SK-N-SH treated with all-trans-retinoic acid at 6 μM for 48 hours (cell line): ENCODE measurements around the gene MMEL1.

Source experiments
- ATAC-seq: fragments of 200-7000 bp; cut with Tn5 transposase; 3 replicates; pipeline ENCODE4 v1.9.1; 2020; ENCODE audit warnings: mild to moderate bottlenecking, moderate library complexity
- BACH2 ChIP-seq: fragments of 250-450 bp; sonication (Bioruptor Pico); IDR thresholded peaks from 2 replicates; pipeline ENCODE4 v1.9.0; 2021; ENCODE audit warnings: mild to moderate bottlenecking, borderline replicate concordance
- CREB5 ChIP-seq: fragments of 250-450 bp; sonication (Bioruptor Pico); IDR thresholded peaks from 2 replicates; pipeline ENCODE4 v1.5.1; 2020; ENCODE audit warnings: low read depth, mild to moderate bottlenecking, moderate library complexity
- CSDC2 ChIP-seq: fragments of 250-450 bp; sonication (Bioruptor Pico); IDR thresholded peaks from 2 replicates; pipeline ENCODE4 v1.5.0; 2020; ENCODE audit warnings: mild to moderate bottlenecking, moderate library complexity
- GLIS3 ChIP-seq: fragments of 250-450 bp; sonication (Bioruptor Pico); IDR thresholded peaks from 2 replicates; pipeline ENCODE4 v1.5.0; 2020; ENCODE audit warnings: mild to moderate bottlenecking, moderate library complexity
- ISL1 ChIP-seq: fragments of 250-450 bp; sonication (Bioruptor Pico); IDR thresholded peaks from 2 replicates; pipeline ENCODE4 v2.1.2; 2022; ENCODE audit warnings: mild to moderate bottlenecking, moderate library complexity
- PATZ1 ChIP-seq: fragments of 250-450 bp; sonication (Bioruptor Pico); IDR thresholded peaks from 2 replicates; pipeline ENCODE4 v1.8.0; 2020; ENCODE audit warnings: mild to moderate bottlenecking, moderate library complexity, borderline replicate concordance
- POU6F1 ChIP-seq: fragments of 250-450 bp; sonication (Bioruptor Pico); IDR thresholded peaks from 2 replicates; pipeline ENCODE4 v1.8.0; 2021; ENCODE audit warnings: low read depth, mild to moderate bottlenecking, moderate library complexity, borderline replicate concordance
- PPARA ChIP-seq: fragments of 250-450 bp; sonication (Bioruptor Pico); IDR thresholded peaks from 2 replicates; pipeline ENCODE4 v1.5.0; 2020; ENCODE audit warnings: mild to moderate bottlenecking, borderline replicate concordance
- RARB ChIP-seq: fragments of 250-450 bp; sonication (Bioruptor Pico); IDR thresholded peaks from 2 replicates; pipeline ENCODE4 v1.8.0; 2021; ENCODE audit warnings: mild to moderate bottlenecking, moderate library complexity
- SNAI2 ChIP-seq: fragments of 250-450 bp; sonication (Bioruptor Pico); IDR thresholded peaks from 2 replicates; pipeline ENCODE4 v1.5.0; 2020; ENCODE audit warnings: mild to moderate bottlenecking, moderate library complexity
- TCF4 ChIP-seq: fragments of 250-450 bp; sonication (Bioruptor Pico); IDR thresholded peaks from 2 replicates; pipeline ENCODE4 v1.8.0; 2021; ENCODE audit warnings: mild to moderate bottlenecking, moderate library complexity, borderline replicate concordance
- TOX ChIP-seq: fragments of 250-450 bp; sonication (Bioruptor Pico); IDR thresholded peaks from 2 replicates; pipeline ENCODE4 v1.8.0; 2021; ENCODE audit warnings: mild to moderate bottlenecking, moderate library complexity, borderline replicate concordance
- TSHZ2 ChIP-seq: fragments of 250-450 bp; sonication (Bioruptor Pico); IDR thresholded peaks from 2 replicates; pipeline ENCODE4 v1.5.0; 2020; ENCODE audit warnings: mild to moderate bottlenecking, moderate library complexity
- ZC3H10 ChIP-seq: fragments of 250-450 bp; sonication (Bioruptor Pico); IDR thresholded peaks from 2 replicates; pipeline ENCODE4 v1.5.1; 2021; ENCODE audit warnings: mild to moderate bottlenecking, moderate library complexity
- ZNF565 ChIP-seq: fragments of 450-650 bp; formaldehyde crosslinking; conservative IDR thresholded peaks from 2 replicates; pipeline ENCODE4 v1.5.0; 2020; ENCODE audit warnings: low read depth, mild to moderate bottlenecking, moderate library complexity
- ZNF70 ChIP-seq: fragments of 450-650 bp; formaldehyde crosslinking; IDR thresholded peaks from 2 replicates; pipeline ENCODE4 v1.5.0; 2020; ENCODE audit warnings: mild to moderate bottlenecking, moderate library complexity
- ZNF8 ChIP-seq: fragments of 450-650 bp; formaldehyde crosslinking; IDR thresholded peaks from 2 replicates; pipeline ENCODE4 v1.5.0; 2020; ENCODE audit warnings: mild to moderate bottlenecking, moderate library complexity

MMEL1 gene

GRCh38 chr1:2637442-2638145 lies 4.8 kb upstream of the MMEL1 start:
- no peak for TF ChIP-seq GLIS3
- no peak for TF ChIP-seq ZNF8 (CRISPR knock-in tag)
- TF ChIP-seq CSDC2 (CRISPR knock-in tag) = no peak
- no peak for TF ChIP-seq SNAI2
- no peak for TF ChIP-seq CREB5 (CRISPR knock-in tag)
- no peak for TF ChIP-seq BACH2 (CRISPR knock-in tag)
- TF ChIP-seq TSHZ2 (CRISPR knock-in tag) = no peak
- no peak for TF ChIP-seq PATZ1 (CRISPR knock-in tag)
- TF ChIP-seq ZNF565 = no peak
- no peak for TF ChIP-seq POU6F1
- no peak for ATAC-seq

GRCh38 chr1:2636733-2637132 lies 3.9 kb upstream of the MMEL1 start:
- ATAC-seq = no peak
- no peak for TF ChIP-seq SNAI2
- TF ChIP-seq ZC3H10 (CRISPR knock-in tag) = no peak
- TF ChIP-seq TCF4 (CRISPR knock-in tag) = no peak

GRCh38 chr1:2635361-2636010 lies 2.7 kb upstream of the MMEL1 start:
- TF ChIP-seq TOX (CRISPR knock-in tag) (no peak), PPARA (CRISPR knock-in tag) (no peak), TCF4 (CRISPR knock-in tag) (no peak), CSDC2 (CRISPR knock-in tag) (no peak), RARB (CRISPR knock-in tag) (no peak)
- TF ChIP-seq, all 23 proteins: peak for 0
- no peak for ATAC-seq

GRCh38 chr1:2633936-2634491 lies 1.2 kb upstream of the MMEL1 start:
- ATAC-seq = no peak
- no peak for TF ChIP-seq BACH2 (CRISPR knock-in tag)
- no peak for TF ChIP-seq TOX (CRISPR knock-in tag)
- no peak for TF ChIP-seq ZC3H10 (CRISPR knock-in tag)

GRCh38 chr1:2633366-2633935 lies 635 bp upstream of the MMEL1 start:
- ATAC-seq = no peak
- TF ChIP-seq RARB (CRISPR knock-in tag) (no peak), ZNF70 (CRISPR knock-in tag) (no peak), ZNF8 (CRISPR knock-in tag) (no peak), TSHZ2 (CRISPR knock-in tag) (no peak), PPARA (CRISPR knock-in tag) (no peak), ISL1 (no peak), TOX (CRISPR knock-in tag) (no peak), POU6F1 (no peak)
